Glomerular endothelial cell (primary cell): Measurements from ENCODE around the gene MRI1. TPM values are rescaled to one million over a fixed set of nuclear protein-coding genes. Genes with fewer than 3 reads are reported as not detected.

Experiments used
- DNase-seq: peaks from one replicate; pipeline ENCODE4 v3.0.0-alpha.2; 2011; ENCODE audit warnings: low read depth, low spot score; ENCODE audit errors: extremely low read depth
- total RNA-seq: library from RNA; depleted of rRNA; stranded (reverse); fragments of >200 nt; gene quantifications from 2 replicates; pipeline ENCODE4 v1.2.3, GENCODE V29; 2015

Gene MRI1
- total RNA-seq, 1 donor from 2014 or later = 74.2 TPM

DNA sequence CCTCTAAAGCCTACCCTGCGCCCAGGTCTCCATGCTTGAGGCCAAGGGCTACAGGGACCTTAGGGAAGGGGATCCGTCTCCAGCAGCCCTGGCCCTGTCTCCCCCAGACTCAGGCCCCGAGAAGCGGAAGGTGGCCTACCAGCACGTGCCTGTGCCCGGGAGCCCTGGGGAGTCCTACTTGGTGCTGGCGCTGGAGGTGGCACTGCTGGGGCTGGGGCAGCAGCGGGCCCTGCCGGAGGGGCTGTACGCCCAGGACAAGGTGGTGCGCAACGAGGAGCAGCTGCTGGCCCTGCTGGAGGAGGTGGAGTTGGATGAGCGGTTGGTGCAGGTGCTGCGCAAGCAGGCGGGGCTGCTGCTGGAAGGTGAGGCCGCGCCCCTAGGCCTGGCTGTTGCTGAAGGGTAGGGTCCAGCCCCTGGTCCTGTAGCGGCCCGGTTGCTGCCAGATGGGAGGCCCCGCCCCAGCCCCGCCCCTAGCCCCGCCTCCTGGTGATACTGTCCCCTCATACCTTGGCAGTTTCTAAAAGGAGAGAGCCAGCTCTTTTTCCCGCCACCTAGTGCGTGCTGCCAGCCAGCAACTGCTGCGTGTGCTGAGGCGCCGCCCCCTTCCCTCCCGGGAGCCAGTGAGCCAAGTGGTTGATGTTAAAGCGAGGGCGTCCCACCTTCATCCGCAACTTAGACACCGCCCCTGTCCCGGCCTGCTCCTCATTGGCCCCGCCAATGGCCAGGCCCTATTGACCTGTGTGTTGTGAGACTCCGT, 53.5 kb downstream of the MRI1 start:
- DNase-seq = no peak

DNA sequence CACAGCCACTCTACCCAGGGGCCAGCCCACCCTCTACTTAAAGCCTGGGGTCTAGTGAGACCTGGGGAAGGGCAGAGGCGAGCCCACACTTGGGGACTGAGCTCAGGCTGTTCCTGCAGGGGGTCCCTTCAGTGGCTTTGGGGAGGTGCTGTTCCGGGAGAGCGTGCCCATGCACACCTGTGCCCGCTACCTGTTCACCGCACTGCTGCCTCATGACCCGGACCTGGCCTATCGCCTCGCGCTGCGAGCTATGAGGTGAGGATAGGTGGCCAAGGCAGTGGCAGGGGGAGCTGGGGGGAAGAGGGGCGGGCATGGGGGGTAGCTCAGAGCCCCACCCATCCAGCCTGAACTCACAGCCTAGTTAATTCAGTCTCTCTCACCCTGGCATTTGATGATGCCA, 54.9 kb downstream of the MRI1 start:
- no peak for DNase-seq

DNA sequence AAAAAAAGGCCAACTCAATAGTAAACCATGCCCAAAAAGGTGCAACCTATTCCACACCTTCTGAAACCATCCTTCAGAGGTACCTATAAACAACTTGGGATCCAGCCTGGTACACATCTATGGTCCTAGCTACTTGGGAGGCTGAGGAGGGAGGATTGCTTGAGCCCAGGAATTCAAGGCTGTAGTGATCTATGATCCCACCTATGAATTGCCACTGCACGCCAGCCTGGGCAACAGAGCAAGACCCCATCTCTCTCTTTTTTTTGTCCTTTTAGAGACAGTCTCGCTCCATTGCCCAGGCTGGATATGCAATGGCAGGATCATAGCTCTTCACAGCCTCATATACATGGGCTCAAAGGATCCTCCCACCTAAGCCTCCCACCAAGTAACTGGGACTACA, 57.0 kb downstream of the MRI1 start:
- DNase-seq = no peak

- DNase-seq = no peak
These were observed 58.9 kb downstream of the MRI1 start for GRCh38 chr19:13823256-13823655.

Other genes starting within 250 kb of the MRI1 start
- gene C19orf53, start 9.9 kb downstream of the MRI1 start, total RNA-seq = 200 and 202 TPM in 2 replicates
- gene ZSWIM4, start 30.9 kb downstream of the MRI1 start, total RNA-seq = 20.4 and 44.7 TPM in 2 replicates
- gene NANOS3, start 112.6 kb downstream of the MRI1 start, total RNA-seq = 1.6 TPM in 1 of 2 replicates, not detected in the other
- 0.15 and 1.4 TPM in 2 replicates for gene BRME1, start 141.6 kb downstream of the MRI1 start, total RNA-seq
- gene CC2D1A, start 141.7 kb downstream of the MRI1 start, total RNA-seq = 23.3 and 36.0 TPM in 2 replicates
- 0.18 and 1.3 TPM in 2 replicates for gene PODNL1, start 173.9 kb downstream of the MRI1 start, total RNA-seq
- gene DCAF15, start 188.0 kb downstream of the MRI1 start, total RNA-seq = 22.7 and 30.0 TPM in 2 replicates
- gene RFX1, start 241.8 kb downstream of the MRI1 start, total RNA-seq = 6.7 and 8.2 TPM in 2 replicates